Stimulated activated CD8-positive, alpha-beta memory T cell treated with anti-CD3 and anti-CD28 coated beads, Interleukin-15, amount 100 ng/mL, for 4 hours (primary cell): Measurements from ENCODE around the gene COPRS.

ENCODE experiments used
- DNase-seq, 2 donors: peaks; one replicate each; pipeline ENCODE4 v3.0.0-alpha.2; 2020; ENCODE audit warnings: low read depth in 2 of 2

Gene COPRS

GRCh38 chr17:31808521-31809050 is 50.5 kb downstream of the COPRS start:
- DNase-seq = no peak

DNA sequence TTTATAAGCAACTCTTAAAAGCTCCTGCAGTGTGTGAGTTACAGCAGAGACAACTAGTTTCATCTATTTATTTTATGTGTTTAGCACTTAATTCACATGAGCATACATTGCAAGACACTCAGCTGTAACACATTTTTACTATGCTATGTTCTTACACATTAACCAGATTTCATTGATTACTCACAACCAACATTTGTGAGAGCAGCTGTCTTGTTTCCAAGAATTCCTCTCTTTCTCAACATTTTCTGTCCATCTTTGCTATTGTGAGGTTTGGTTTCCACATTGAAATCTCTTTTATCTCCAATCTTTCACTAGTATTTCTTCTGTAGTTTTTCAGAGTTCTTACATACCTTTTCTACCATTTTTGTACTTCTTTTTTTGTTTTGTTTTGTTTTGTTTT is 51.2 kb downstream of the COPRS start:
- no peak for DNase-seq

GRCh38 chr17:31806921-31807320 is 52.1 kb downstream of the COPRS start:
- no peak for DNase-seq

GRCh38 chr17:31803494-31804213 is 55.4 kb downstream of the COPRS start:
- no peak for DNase-seq

DNA sequence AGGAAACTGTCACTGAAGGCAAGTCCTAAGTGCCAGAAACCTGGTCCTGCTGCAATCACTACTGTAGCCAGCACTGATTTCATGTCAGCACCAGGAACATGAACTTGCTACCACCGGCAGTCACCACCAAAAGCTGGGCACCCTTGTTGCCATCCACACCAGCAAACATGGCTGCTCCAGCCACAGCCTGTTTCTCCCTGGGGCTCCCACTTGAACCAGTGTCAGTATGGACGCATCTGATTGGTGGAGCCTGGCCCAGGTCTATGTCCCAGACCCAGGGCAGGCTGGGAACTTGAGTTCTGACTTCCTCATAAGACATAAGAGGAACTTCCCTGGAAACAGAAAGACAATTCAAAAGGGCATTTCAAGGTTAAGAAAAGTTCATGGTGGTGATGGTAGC is 56.5 kb downstream of the COPRS start:
- DNase-seq = no peak
